Measurements from ENCODE around the gene PDCL3.

DNA sequence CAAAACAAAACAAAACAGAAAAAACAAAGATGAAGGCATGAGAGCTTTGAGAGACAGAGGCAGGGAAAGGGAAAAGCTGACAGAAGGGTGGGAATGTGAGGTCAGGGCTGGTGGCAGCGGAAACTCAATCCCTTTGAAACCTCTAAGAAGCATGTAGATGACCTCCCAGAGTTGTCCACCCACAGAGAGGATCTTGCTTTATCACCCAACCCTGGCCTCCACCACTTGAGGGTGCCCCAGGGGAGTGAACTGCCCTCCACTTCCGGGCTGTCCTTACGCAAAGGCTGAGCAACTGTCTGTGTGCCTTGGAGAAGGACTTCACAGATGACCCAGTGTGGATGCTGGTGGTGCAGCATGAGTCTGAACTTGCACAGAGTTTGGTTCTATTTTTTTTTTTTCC lies 26.7 kb downstream of the PDCL3 start:
- TF ChIP-seq POLR2A (IDR thresholded peaks at IDR 0.05) (no peak), POLR2AphosphoS5 (IDR thresholded peaks at IDR 0.05) (no peak), EP300 (IDR thresholded peaks at IDR 0.05) (no peak)
- TF ChIP-seq, protein P1, sequence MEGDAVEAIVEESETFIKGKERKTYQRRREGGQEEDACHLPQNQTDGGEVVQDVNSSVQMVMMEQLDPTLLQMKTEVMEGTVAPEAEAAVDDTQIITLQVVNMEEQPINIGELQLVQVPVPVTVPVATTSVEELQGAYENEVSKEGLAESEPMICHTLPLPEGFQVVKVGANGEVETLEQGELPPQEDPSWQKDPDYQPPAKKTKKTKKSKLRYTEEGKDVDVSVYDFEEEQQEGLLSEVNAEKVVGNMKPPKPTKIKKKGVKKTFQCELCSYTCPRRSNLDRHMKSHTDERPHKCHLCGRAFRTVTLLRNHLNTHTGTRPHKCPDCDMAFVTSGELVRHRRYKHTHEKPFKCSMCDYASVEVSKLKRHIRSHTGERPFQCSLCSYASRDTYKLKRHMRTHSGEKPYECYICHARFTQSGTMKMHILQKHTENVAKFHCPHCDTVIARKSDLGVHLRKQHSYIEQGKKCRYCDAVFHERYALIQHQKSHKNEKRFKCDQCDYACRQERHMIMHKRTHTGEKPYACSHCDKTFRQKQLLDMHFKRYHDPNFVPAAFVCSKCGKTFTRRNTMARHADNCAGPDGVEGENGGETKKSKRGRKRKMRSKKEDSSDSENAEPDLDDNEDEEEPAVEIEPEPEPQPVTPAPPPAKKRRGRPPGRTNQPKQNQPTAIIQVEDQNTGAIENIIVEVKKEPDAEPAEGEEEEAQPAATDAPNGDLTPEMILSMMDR (IDR thresholded peaks at IDR 0.05) = no peak

Data from upper lobe of left lung (tissue), 4 donors.